ENCODE data around the gene EHMT1.

The EHMT1 gene

GRCh38 chr9:137866226-137867141, 247.7 kb downstream of the EHMT1 start:
- TF ChIP-seq TAF1 (IDR thresholded peaks at IDR 0.05; ENCODE audit: low read depth) (no peak), RAD21 (IDR thresholded peaks at IDR 0.05; ENCODE audit: low read depth) (no peak), USF1 (IDR thresholded peaks at IDR 0.05) (no peak), YY1 (IDR thresholded peaks at IDR 0.05; ENCODE audit: low read depth) (no peak), CEBPB (IDR thresholded peaks at IDR 0.05) (no peak), TCF12 (IDR thresholded peaks at IDR 0.05; ENCODE audit: low read depth) (no peak), TEAD4 (IDR thresholded peaks at IDR 0.05) (no peak)

GRCh38 chr9:137870432-137870831, 251.6 kb downstream of the EHMT1 start:
- no peak for TF ChIP-seq CREB1 (IDR thresholded peaks at IDR 0.05; ENCODE audit: low read depth)
- TF ChIP-seq TAF1 (IDR thresholded peaks at IDR 0.05; ENCODE audit: low read depth), result no peak
- TF ChIP-seq YY1 (IDR thresholded peaks at IDR 0.05; ENCODE audit: low read depth), result no peak
- no peak for TF ChIP-seq EP300 (IDR thresholded peaks at IDR 0.05; ENCODE audit: borderline replicate concordance)
- no peak for TF ChIP-seq CEBPB (IDR thresholded peaks at IDR 0.05)
- TF ChIP-seq RAD21 (IDR thresholded peaks at IDR 0.05; ENCODE audit: low read depth), result no peak
- no peak for TF ChIP-seq REST (IDR thresholded peaks at IDR 0.05; ENCODE audit: low read depth)
- TF ChIP-seq USF1 (IDR thresholded peaks at IDR 0.05), result no peak

- TF ChIP-seq YY1 (IDR thresholded peaks at IDR 0.05; ENCODE audit: low read depth), result no peak
- no peak for TF ChIP-seq TEAD4 (IDR thresholded peaks at IDR 0.05)
- no peak for TF ChIP-seq EP300 (IDR thresholded peaks at IDR 0.05; ENCODE audit: borderline replicate concordance)
- no peak for TF ChIP-seq REST (IDR thresholded peaks at IDR 0.05; ENCODE audit: low read depth)
- no peak for TF ChIP-seq CREB1 (IDR thresholded peaks at IDR 0.05; ENCODE audit: low read depth)
- no peak for TF ChIP-seq FOXM1 (IDR thresholded peaks at IDR 0.05; ENCODE audit: borderline replicate concordance, low read depth)
- TF ChIP-seq CEBPB (IDR thresholded peaks at IDR 0.05), result no peak
- TF ChIP-seq ZBTB7A (IDR thresholded peaks at IDR 0.05; ENCODE audit: low read depth), result no peak
- no peak for TF ChIP-seq TCF12 (IDR thresholded peaks at IDR 0.05; ENCODE audit: low read depth)
- TF ChIP-seq EGR1 (IDR thresholded peaks at IDR 0.05), result no peak
- no peak for TF ChIP-seq NFIC (IDR thresholded peaks at IDR 0.05)
- no peak for TF ChIP-seq RAD21 (IDR thresholded peaks at IDR 0.05; ENCODE audit: low read depth)
- TF ChIP-seq USF1 (IDR thresholded peaks at IDR 0.05), result no peak
- no peak for TF ChIP-seq MAX (IDR thresholded peaks at IDR 0.05)
- no peak for TF ChIP-seq TAF1 (IDR thresholded peaks at IDR 0.05; ENCODE audit: low read depth)
These were observed 253.5 kb downstream of the EHMT1 start for GRCh38 chr9:137872296-137872695.

- no peak for TF ChIP-seq TAF1 (IDR thresholded peaks at IDR 0.05; ENCODE audit: low read depth)
- TF ChIP-seq NFIC (IDR thresholded peaks at IDR 0.05), result no peak
- TF ChIP-seq TCF12 (IDR thresholded peaks at IDR 0.05; ENCODE audit: low read depth), result no peak
- no peak for TF ChIP-seq RAD21 (IDR thresholded peaks at IDR 0.05; ENCODE audit: low read depth)
- no peak for TF ChIP-seq REST (IDR thresholded peaks at IDR 0.05; ENCODE audit: low read depth)
- TF ChIP-seq TEAD4 (IDR thresholded peaks at IDR 0.05), result no peak
- no peak for TF ChIP-seq CREB1 (IDR thresholded peaks at IDR 0.05; ENCODE audit: low read depth)
- no peak for TF ChIP-seq MAX (IDR thresholded peaks at IDR 0.05)
- no peak for TF ChIP-seq EGR1 (IDR thresholded peaks at IDR 0.05)
- no peak for TF ChIP-seq ZBTB7A (IDR thresholded peaks at IDR 0.05; ENCODE audit: low read depth)
- TF ChIP-seq YY1 (IDR thresholded peaks at IDR 0.05; ENCODE audit: low read depth), result no peak
- no peak for TF ChIP-seq CEBPB (IDR thresholded peaks at IDR 0.05)
- TF ChIP-seq EP300 (IDR thresholded peaks at IDR 0.05; ENCODE audit: borderline replicate concordance), result no peak
- no peak for TF ChIP-seq USF1 (IDR thresholded peaks at IDR 0.05)
These were observed 254.6 kb downstream of the EHMT1 start for GRCh38 chr9:137873408-137873807.
